Type B pancreatic cell (in vitro differentiated cells): Measurements from ENCODE around the gene ZNF385C. TPM values are rescaled to one million over a fixed set of nuclear protein-coding genes. Genes with fewer than 3 reads are reported as not detected.

ENCODE experiments used
- DNase-seq: peaks from one replicate; pipeline ENCODE4 v3.0.0; 2021; ENCODE audit warnings: mixed read lengths; ENCODE audit not compliant: unreplicated experiment; ENCODE audit errors: extremely low spot score
- H3K27ac Mint-ChIP-seq: 2 replicates; pipeline ENCODE4 v1.8.0; 2021; ENCODE audit warnings: mild to moderate bottlenecking, mixed read lengths
- H3K27me3 Mint-ChIP-seq: 2 replicates; pipeline ENCODE4 v1.8.0; 2021; ENCODE audit warnings: mixed read lengths
- H3K36me3 Mint-ChIP-seq: 2 replicates; pipeline ENCODE4 v1.8.0; 2021; ENCODE audit warnings: mixed read lengths
- H3K4me1 Mint-ChIP-seq: one replicate; pipeline ENCODE4 v1.8.0; 2021; ENCODE audit warnings: mixed read lengths; ENCODE audit not compliant: unreplicated experiment
- H3K4me3 Mint-ChIP-seq: 2 replicates; pipeline ENCODE4 v1.8.0; 2021; ENCODE audit warnings: mild to moderate bottlenecking, mixed read lengths
- H3K9me3 Mint-ChIP-seq: 2 replicates; pipeline ENCODE4 v1.8.0; 2021; ENCODE audit warnings: mixed read lengths
- total RNA-seq: library from RNA; stranded (reverse); gene quantifications from 2 replicates; pipeline ENCODE4 v1.2.1, GENCODE V29; 2021; ENCODE audit warnings: low replicate concordance
- TF ChIP-seq, protein P1 (sequence below): fragments of 200-600 bp; sonication (generic); conservative IDR thresholded peaks from 2 replicates; pipeline ENCODE4 v1.5.0; 2021; ENCODE audit warnings: antibody characterized with exemption, mild to moderate bottlenecking

The ZNF385C gene
- total RNA-seq, 1 donor from 2014 or later, result 3.3 TPM

DNA sequence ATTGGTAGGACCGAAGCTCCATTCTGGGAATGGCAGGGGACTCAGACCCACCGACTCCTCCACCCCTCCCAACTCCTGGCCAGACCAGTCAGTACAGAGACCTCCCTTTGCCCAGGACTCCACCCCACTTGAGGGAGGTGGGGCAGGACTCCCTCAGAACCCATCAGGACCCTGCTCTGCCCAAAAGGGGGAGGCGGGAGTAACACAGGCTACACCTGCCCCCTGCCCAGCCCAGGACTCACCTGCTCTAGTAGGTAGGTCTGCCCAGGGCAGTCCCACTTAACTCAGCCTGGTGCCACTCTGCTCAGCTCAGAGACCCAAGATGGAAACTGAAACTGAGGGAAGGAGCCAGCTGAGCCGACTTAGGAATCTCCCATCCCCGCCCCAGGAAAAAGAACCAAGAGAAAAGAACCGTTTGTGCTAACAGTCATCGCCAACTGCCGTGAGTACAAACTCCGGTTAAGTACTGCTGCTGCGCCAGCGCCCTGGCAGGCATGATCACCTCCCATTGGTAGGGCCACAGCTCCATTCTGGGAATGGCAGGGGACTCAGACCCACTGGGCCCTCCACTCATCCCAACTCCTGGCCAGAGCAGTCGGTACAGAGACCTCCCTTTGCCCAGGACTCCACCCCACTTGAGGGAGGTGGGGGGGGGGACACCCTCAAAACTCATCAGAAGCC lies 13.7 kb upstream of the ZNF385C start:
- Mint-ChIP-seq H3K27ac (no peak overlapping the region), H3K4me3 (no peak overlapping the region), H3K9me3 (no peaks in the 10 kb centered on the region), H3K27me3 (peaks cover 3% of the 10 kb centered on the region), H3K4me1 (peaks cover 6% of the 10 kb centered on the region), H3K36me3 (peaks cover 6% of the 10 kb centered on the region)
- TF ChIP-seq, protein P1, sequence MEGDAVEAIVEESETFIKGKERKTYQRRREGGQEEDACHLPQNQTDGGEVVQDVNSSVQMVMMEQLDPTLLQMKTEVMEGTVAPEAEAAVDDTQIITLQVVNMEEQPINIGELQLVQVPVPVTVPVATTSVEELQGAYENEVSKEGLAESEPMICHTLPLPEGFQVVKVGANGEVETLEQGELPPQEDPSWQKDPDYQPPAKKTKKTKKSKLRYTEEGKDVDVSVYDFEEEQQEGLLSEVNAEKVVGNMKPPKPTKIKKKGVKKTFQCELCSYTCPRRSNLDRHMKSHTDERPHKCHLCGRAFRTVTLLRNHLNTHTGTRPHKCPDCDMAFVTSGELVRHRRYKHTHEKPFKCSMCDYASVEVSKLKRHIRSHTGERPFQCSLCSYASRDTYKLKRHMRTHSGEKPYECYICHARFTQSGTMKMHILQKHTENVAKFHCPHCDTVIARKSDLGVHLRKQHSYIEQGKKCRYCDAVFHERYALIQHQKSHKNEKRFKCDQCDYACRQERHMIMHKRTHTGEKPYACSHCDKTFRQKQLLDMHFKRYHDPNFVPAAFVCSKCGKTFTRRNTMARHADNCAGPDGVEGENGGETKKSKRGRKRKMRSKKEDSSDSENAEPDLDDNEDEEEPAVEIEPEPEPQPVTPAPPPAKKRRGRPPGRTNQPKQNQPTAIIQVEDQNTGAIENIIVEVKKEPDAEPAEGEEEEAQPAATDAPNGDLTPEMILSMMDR, result no peak
- no peak for DNase-seq

DNA sequence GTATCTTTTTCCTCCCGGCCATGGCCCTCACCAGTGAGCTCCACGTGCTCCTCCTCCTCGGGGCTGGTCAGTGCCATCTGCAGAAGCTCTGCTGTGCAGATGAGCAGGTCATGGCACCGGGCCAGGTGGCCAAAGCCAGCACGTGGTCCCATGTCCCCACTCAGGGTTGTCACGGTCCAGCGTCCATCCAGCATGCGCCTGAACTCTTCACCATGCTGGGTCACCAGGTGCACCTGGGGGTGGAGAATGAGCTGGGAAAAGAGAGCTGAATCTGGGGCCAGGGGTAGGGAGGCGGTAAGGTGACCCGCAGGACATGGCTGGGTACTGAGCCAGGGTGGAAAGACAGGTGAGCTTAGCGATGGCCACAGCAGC lies 13.0 kb upstream of the ZNF385C start:
- peaks cover 3% of the 10 kb centered on the region for H3K27me3 Mint-ChIP-seq
- no peak overlapping the region for H3K4me3 Mint-ChIP-seq
- TF ChIP-seq, protein P1, result no peak
- no peak overlapping the region for H3K27ac Mint-ChIP-seq
- no peaks in the 10 kb centered on the region for H3K4me1 Mint-ChIP-seq
- no peak for DNase-seq
- H3K9me3 Mint-ChIP-seq, result no peaks in the 10 kb centered on the region
- no peaks in the 10 kb centered on the region for H3K36me3 Mint-ChIP-seq

DNA sequence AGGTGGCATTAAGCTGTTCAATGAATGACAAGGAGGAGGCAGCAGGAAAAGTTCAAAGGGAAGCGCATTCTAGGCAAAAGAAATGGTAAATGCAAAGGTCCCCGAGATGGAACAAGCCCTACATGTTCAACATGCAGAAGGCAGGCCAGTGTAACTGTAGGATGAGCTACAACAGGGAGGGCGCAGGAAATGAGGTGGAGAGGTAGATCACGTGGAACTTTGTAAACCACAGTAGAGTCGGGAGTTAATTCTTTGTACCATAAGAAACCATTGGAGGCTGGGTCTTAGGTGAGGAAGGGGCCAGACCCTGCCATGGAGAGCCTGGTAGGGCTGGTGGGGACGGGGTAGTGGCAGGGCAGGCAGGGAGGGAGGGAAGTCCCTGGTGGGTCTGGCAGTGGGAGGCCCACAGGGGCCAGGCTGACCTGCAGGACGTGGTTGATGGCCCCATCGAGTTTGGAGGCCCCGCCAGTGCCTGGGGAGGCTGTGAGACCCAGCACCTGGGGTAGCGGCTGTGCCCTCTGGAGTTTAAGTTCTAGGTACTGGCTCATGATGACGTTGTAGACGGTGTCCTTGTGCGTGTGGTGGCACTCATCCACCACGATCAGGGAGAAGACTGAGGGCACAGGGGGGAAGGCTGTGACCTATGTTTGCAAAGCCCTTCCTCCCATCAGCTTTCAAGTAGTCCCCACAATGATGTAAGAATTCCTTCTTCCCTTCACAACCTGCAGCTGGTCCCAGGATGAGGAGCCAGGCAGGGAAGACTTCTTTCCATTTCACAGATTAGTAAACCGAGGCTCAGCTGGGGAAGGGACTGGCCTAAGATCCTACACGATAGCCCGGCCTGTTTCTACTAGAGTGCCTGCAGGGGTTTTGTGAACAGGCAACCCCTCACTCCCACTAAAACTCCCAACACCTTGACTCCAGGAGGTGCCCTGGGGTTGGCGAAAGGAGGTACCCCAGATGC lies 12.3 kb upstream of the ZNF385C start:
- Mint-ChIP-seq H3K9me3 (no peaks in the 10 kb centered on the region), H3K27me3 (peaks cover 7% of the 10 kb centered on the region), H3K36me3 (no peaks in the 10 kb centered on the region), H3K4me1 (no peaks in the 10 kb centered on the region), H3K4me3 (no peak overlapping the region), H3K27ac (no peak overlapping the region)
- no peak for DNase-seq
- TF ChIP-seq, protein P1, result no peak

GRCh38 chr17:42109086-42109485 lies 10.8 kb upstream of the ZNF385C start:
- peaks cover 15% of the 10 kb centered on the region for H3K27me3 Mint-ChIP-seq
- no peaks in the 10 kb centered on the region for H3K36me3 Mint-ChIP-seq

More at GRCh38 chr17:42109086-42109485, 10.8 kb upstream of the ZNF385C start:
- no peak for DNase-seq
- TF ChIP-seq, protein P1, result no peak
- Mint-ChIP-seq H3K27ac (no peak overlapping the region), H3K4me3 (no peak overlapping the region), H3K4me1 (no peaks in the 10 kb centered on the region), H3K9me3 (no peaks in the 10 kb centered on the region)
